Cardiac fibroblast (primary cell): Measurements from ENCODE around the gene FOSL2.

Experiments used
- DNase-seq, 2 donors: peaks; one replicate each; pipeline versions ENCODE4 v3.0.0 to v3.0.0-alpha.2; 2010; ENCODE audit warnings: low read depth in 2 of 2
- H3K4me3 ChIP-seq, 2 donors: replicated peaks in 1 of 2; 1 replicate in 1 of 2; 2 replicates in 1 of 2; pipeline ENCODE4 v1.5.1; 2011; ENCODE audit warnings: low read depth in 2 of 2, low read length in 2 of 2, mild to moderate bottlenecking in 2 of 2, moderate library complexity in 1 of 2
- CTCF ChIP-seq: IDR thresholded peaks from one replicate; pipeline ENCODE4 v1.5.1; 2011; ENCODE audit warnings: low read depth, mild to moderate bottlenecking, low read length, inconsistent platforms

FOSL2 gene

GRCh38 chr2:28401948-28402550, 9.4 kb downstream of the FOSL2 start:
- no peak for DNase-seq
- no peak for TF ChIP-seq CTCF
- H3K4me3 ChIP-seq: no peak overlapping the region

DNA sequence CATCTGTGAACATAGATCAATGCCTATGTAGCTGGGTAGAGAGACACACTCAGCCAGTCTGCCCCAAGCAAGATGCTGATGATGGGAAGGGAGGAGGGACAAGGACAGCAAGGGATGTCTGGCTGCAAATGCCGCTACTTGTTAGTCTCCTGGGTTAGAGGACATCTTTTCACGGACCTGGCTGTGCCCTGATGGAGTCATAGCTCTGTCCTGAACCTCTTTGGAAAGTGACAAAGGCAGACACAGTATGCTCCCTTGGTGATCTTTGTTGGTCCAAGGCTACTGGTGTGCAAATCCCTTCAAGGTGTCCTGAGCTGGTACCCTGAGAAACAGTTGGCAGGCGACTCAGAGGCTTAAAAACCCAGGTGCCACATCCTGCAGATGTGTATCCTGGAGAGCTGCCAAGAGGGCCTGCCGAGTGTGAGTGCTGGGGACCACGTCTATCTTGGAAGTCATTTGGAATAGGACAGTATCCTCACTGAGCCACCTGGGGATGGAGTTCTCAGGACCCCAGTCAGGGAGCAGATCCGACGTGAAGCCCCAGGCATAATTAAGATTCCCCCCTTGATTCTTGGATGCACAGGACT, 10.8 kb downstream of the FOSL2 start:
- no peak for DNase-seq
- no peak for TF ChIP-seq CTCF

DNA sequence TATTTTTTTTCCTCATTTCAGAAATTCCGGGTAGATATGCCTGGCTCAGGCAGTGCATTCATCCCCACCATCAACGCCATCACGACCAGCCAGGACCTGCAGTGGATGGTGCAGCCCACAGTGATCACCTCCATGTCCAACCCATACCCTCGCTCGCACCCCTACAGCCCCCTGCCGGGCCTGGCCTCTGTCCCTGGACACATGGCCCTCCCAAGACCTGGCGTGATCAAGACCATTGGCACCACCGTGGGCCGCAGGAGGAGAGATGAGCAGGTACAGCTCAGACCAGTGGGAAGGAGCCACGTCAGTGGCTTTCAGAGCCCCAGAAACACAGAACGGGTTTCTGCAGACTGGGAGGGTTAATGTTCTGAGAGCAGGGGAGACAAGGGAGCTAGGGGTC, 11.4 kb downstream of the FOSL2 start:
- no peak for TF ChIP-seq CTCF
- H3K4me3 ChIP-seq: no peak overlapping the region
- DNase-seq: no peak

More for the DNA sequence above, 10.8 kb downstream of the FOSL2 start:
- no peak overlapping the region for H3K4me3 ChIP-seq

GRCh38 chr2:28405537-28405936, 12.9 kb downstream of the FOSL2 start:
- no peak overlapping the region for H3K4me3 ChIP-seq
- no peak for DNase-seq
- TF ChIP-seq CTCF: no peak

DNA sequence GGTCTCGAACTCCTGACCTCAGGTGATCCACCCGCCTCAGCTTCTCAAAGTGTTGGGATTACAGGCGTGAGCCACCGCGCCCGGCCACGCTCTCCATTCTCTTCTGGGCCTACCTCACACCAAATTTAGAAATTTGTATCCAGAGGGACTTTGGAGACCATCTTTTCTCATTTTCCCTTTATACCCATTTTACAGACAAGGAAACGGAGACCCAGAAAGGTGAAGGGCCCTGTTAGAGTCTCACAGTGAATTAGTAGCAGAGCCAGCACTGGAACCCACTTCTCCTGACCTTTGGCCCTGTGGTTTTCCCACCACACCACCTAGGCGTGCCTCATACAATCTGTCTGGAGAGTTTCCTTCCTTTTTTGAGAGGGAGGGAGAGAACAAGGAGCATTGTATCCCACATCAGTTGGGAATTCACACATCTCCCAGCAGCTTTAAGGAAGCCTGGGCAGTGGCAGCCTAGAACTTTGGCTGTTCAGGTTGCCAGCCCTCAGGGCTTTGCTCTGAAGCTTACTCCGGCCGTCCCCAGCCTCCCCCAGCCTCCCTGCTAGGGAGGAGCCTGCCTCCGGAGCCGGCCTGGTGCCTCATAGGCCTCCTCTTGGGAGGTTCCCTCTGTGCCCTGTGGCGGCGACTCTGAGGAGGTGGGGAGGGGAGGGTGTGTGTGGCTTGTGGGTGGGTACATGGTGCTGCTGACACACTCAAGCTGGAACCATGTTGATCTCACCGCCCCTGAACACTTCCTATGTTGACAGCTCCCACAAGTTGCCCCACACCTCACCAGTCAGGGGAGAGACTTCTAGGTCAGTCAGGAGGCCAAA, 13.8 kb downstream of the FOSL2 start:
- TF ChIP-seq CTCF: no peak
- DNase-seq: peak; percentile 73 to 78
- H3K4me3 ChIP-seq: no peak overlapping the region

- no peak for DNase-seq
- H3K4me3 ChIP-seq: no peak overlapping the region
- no peak for TF ChIP-seq CTCF
Observed at GRCh38 chr2:28407131-28407975, 14.7 kb downstream of the FOSL2 start.
